IMR-90 (cell line): ENCODE measurements around the gene HMGCS2.

Experiments used
- CTCF ChIP-seq: conservative IDR thresholded peaks from 2 replicates; pipeline ENCODE4 v1.5.1; 2012; ENCODE audit warnings: mild to moderate bottlenecking, low read depth, low read length, improper control_type of control experiment
- FOS ChIP-seq: fragments of 150-350 bp; IDR thresholded peaks from 2 replicates; pipeline ENCODE4 v1.6.1; 2016; ENCODE audit warnings: low read depth, low read length
- MAZ ChIP-seq: IDR thresholded peaks from 2 replicates; pipeline ENCODE4 v1.6.1; 2012; ENCODE audit warnings: low read depth, mild to moderate bottlenecking, low read length, improper control_type of control experiment, moderate library complexity, borderline replicate concordance
- RCOR1 ChIP-seq: IDR thresholded peaks from 2 replicates; pipeline ENCODE4 v1.6.1; 2012; ENCODE audit warnings: mild to moderate bottlenecking, low read length, improper control_type of control experiment; ENCODE audit not compliant: insufficient replicate concordance

GRCh38 chr1:119743308-119743707 lies 25.4 kb downstream of the HMGCS2 start:
- TF ChIP-seq RCOR1 = no peak
- TF ChIP-seq MAZ = no peak
- no peak for TF ChIP-seq CTCF
- TF ChIP-seq FOS = no peak
